K562 (cell line): ENCODE results near the gene COL23A1. TPM values are rescaled to one million over a fixed set of nuclear protein-coding genes. Genes with fewer than 3 reads are reported as not detected.

ENCODE experiments used
- ATAC-seq: fragments of 200-7000 bp; cut with Tn5 transposase; 3 replicates; pipeline ENCODE4 v1.9.1; 2020; ENCODE audit warnings: moderate library complexity
- BruUV-seq: library from RNA; stranded (reverse); fragments of 400-500 nt; replicated peaks from 2 replicates; lab custom pipeline; 2021; lab: Mats Ljungman, UMichigan
- CTCF ChIA-PET: fragments of 300-600 bp; formaldehyde crosslinking; extraction: SDS; loops from one replicate; lab custom pipeline; 2021; ENCODE audit warnings: low intra/inter-chr PET ratio; lab: Yijun Ruan, JAX
- POLR2A ChIA-PET: fragments of 300-600, 350-650 bp; sonication (Branson Sonifier 250); formaldehyde crosslinking; extraction: SDS; loops from one replicate; lab custom pipeline; 2021; ENCODE audit warnings: antibody characterized with exemption, inconsistent platforms; lab: Yijun Ruan, JAX
- DNase-seq, 4 experiments: peaks; one replicate each; pipeline versions ENCODE4 v3.0.0 to v3.0.0-alpha.2; 2011 to 2018; ENCODE audit warnings: low spot score in 3 of 4, mixed read lengths in 3 of 4; ENCODE audit errors: extremely low read depth in 1 of 4
- FAIRE-seq: peaks from 2 replicates; lab custom pipeline; 2011; peaks lifted over from hg19 to GRCh38; lab: Jason Lieb, UNC
- H2AFZ ChIP-seq: 2 replicates; pipeline ENCODE4 v1.6.0; 2011; ENCODE audit warnings: low read depth, low read length, control low read depth, inconsistent platforms
- H3K27ac ChIP-seq: fragments of 200-600 bp; 3 replicates; pipeline ENCODE4 v1.8.0; 2011; ENCODE audit warnings: low read depth, mild to moderate bottlenecking, control low read depth, inconsistent platforms, low read length, moderate library complexity, mixed read lengths; ENCODE audit errors: extremely low read depth
- H3K27me3 ChIP-seq, 2 experiments: fragments of 300-600 bp in 1 of 2; 2 replicates in 1 of 2; 3 replicates in 1 of 2; pipeline versions ENCODE4 v1.6.0 to v1.8.0; 2011; ENCODE audit warnings: inconsistent platforms in 2 of 2, low read length in 2 of 2, mild to moderate bottlenecking in 1 of 2, mixed read lengths in 1 of 2, moderate library complexity in 1 of 2; ENCODE audit not compliant: control insufficient read depth in 2 of 2, insufficient read depth in 2 of 2
- H3K36me3 ChIP-seq: fragments of 300-600 bp; 3 replicates; pipeline ENCODE4 v1.8.0; 2011; ENCODE audit warnings: mild to moderate bottlenecking, low read length, inconsistent platforms; ENCODE audit not compliant: control insufficient read depth, insufficient read depth
- H3K4me1 ChIP-seq, 2 experiments: fragments of 200-600 bp in 1 of 2; replicated peaks in 1 of 2; 2 replicates in 1 of 2; 3 replicates in 1 of 2; pipeline versions ENCODE4 v1.5.1 to v1.8.0; 2011; ENCODE audit warnings: inconsistent platforms in 2 of 2, low read length in 2 of 2, mild to moderate bottlenecking in 1 of 2, mixed read lengths in 1 of 2, moderate library complexity in 1 of 2; ENCODE audit not compliant: control insufficient read depth in 2 of 2, insufficient read depth in 2 of 2
- H3K4me2 ChIP-seq: 2 replicates; pipeline ENCODE4 v1.6.1; 2011; ENCODE audit warnings: low read length, control low read depth, inconsistent platforms, mixed read lengths; ENCODE audit not compliant: insufficient read depth
- H3K4me3 ChIP-seq: fragments of 200-600 bp; sonication (generic), shearing (Covaris generic); 2 replicates; pipeline ENCODE4 v1.5.1; 2016; ENCODE audit warnings: control low read depth, inconsistent platforms
- H3K79me2 ChIP-seq: fragments of 200-600 bp; 3 replicates; pipeline ENCODE4 v1.8.0; 2011; ENCODE audit warnings: low read length, inconsistent platforms; ENCODE audit not compliant: control insufficient read depth, insufficient read depth
- H3K9ac ChIP-seq, 2 experiments: 2 replicates each; pipeline versions ENCODE4 v1.6.0 to v1.6.1; 2011; ENCODE audit warnings: low read depth in 2 of 2, low read length in 2 of 2, control low read depth in 1 of 2, inconsistent platforms in 1 of 2, mild to moderate bottlenecking in 1 of 2, mixed read lengths in 1 of 2; ENCODE audit not compliant: insufficient read depth in 1 of 2
- H3K9me1 ChIP-seq: one replicate; pipeline ENCODE4 v1.6.0; 2011; ENCODE audit warnings: inconsistent platforms, mild to moderate bottlenecking, low read length, moderate library complexity; ENCODE audit not compliant: control insufficient read depth, insufficient read depth
- H3K9me3 ChIP-seq: replicated peaks from 2 replicates; pipeline ENCODE4 v1.5.1; 2011; ENCODE audit warnings: low read depth, low read length, inconsistent platforms; ENCODE audit not compliant: control insufficient read depth, insufficient read depth
- H4K20me1 ChIP-seq: replicated peaks from 2 replicates; pipeline ENCODE4 v1.6.1; 2011; ENCODE audit warnings: low read length, inconsistent platforms, mixed read lengths; ENCODE audit not compliant: control insufficient read depth, insufficient read depth
- ASH1L ChIP-seq: fragments of 450-650 bp; IDR thresholded peaks from 2 replicates; pipeline ENCODE4 v1.6.1; 2018; ENCODE audit warnings: borderline replicate concordance, mild to moderate bottlenecking, low read depth; ENCODE audit not compliant: partially characterized antibody
- BRD4 ChIP-seq: fragments of 200-600 bp; sonication (generic); IDR thresholded peaks from 2 replicates; pipeline ENCODE4 v1.6.1; 2017; ENCODE audit warnings: inconsistent platforms
- CTCFL ChIP-seq: IDR thresholded peaks from 2 replicates; pipeline ENCODE4 v1.6.1; 2011; ENCODE audit warnings: borderline replicate concordance, low read depth, mild to moderate bottlenecking, moderate library complexity, low read length; ENCODE audit not compliant: insufficient read depth, poor library complexity, severe bottlenecking
- FOXA1 ChIP-seq: fragments of 450-650 bp; IDR thresholded peaks from 2 replicates; pipeline ENCODE4 v1.6.1; 2016; ENCODE audit warnings: mild to moderate bottlenecking, borderline replicate concordance
- KLF1 ChIP-seq: fragments of 450-650 bp; IDR thresholded peaks from 2 replicates; pipeline ENCODE4 v1.6.1; 2016; ENCODE audit warnings: missing genetic modification characterization, missing compliant biosample characterization
- MYBL2 ChIP-seq, 2 experiments: fragments of 450-650 bp in 1 of 2; sonication (generic) in 1 of 2; formaldehyde crosslinking in 1 of 2; IDR thresholded peaks; 2 replicates each; pipeline versions ENCODE4 v1.6.1 to v1.8.1; 2017 to 2022; ENCODE audit warnings: borderline replicate concordance in 1 of 2, inconsistent platforms in 1 of 2, low read depth in 1 of 2, mild to moderate bottlenecking in 1 of 2, missing genetic modification reagents in 1 of 2, moderate library complexity in 1 of 2
- NBN ChIP-seq: fragments of 450-650 bp; IDR thresholded peaks from 2 replicates; pipeline ENCODE4 v1.6.1; 2016; ENCODE audit warnings: low read depth, mild to moderate bottlenecking
- PKNOX1 ChIP-seq: fragments of 450-650 bp; IDR thresholded peaks from 2 replicates; pipeline ENCODE4 v1.6.1; 2016
- SNRNP70 ChIP-seq: fragments of 200-400 bp; formaldehyde crosslinking; optimal IDR thresholded peaks from 2 replicates; pipeline ENCODE3; 2017; ENCODE audit warnings: low read depth, low read length
- ZNF133 ChIP-seq: fragments of 250-450 bp; sonication (Bioruptor Pico); IDR thresholded peaks from 2 replicates; pipeline ENCODE4 v1.4.0; 2020; ENCODE audit warnings: mild to moderate bottlenecking
- ZNF449 ChIP-seq: fragments of 250-450 bp; sonication (Bioruptor Pico); IDR thresholded peaks from 2 replicates; pipeline ENCODE4 v1.8.0; 2022; ENCODE audit warnings: moderate library complexity, mild to moderate bottlenecking, inconsistent platforms
- ZNF695 ChIP-seq: fragments of 450-650 bp; formaldehyde crosslinking; IDR thresholded peaks from 2 replicates; pipeline ENCODE4 v1.4.0; 2020; ENCODE audit warnings: mild to moderate bottlenecking, moderate library complexity
- ZNF740 ChIP-seq, 3 experiments: fragments of 200-800 bp in 1 of 3; sonication (Bioruptor generic) in 1 of 3; sonication (generic) in 1 of 3; formaldehyde crosslinking in 1 of 3; IDR thresholded peaks; 2 replicates each; pipeline versions ENCODE4 v1.6.1 to v1.8.0; 2016 to 2022; ENCODE audit warnings: mild to moderate bottlenecking in 2 of 3, missing compliant biosample characterization in 2 of 3, missing genetic modification characterization in 2 of 3, missing genetic modification reagents in 1 of 3
- WGBS: fragments of 100-300 bp; shearing (Covaris generic); methylation state at CpG from one replicate; pipeline ENCODE4 v1.1.6; 2016; ENCODE audit warnings: low coverage, mixed read lengths; ENCODE audit not compliant: insufficient coverage; ENCODE audit errors: missing lambda C conversion rate; 5-methylcytosine and 5-hydroxymethylcytosine counted together
- in situ Hi-C: fragments of 300-500 bp; cut with MboI; formaldehyde crosslinking; loops from 4 replicates; pipeline ENCODE4 v1.15.0; 2018; ENCODE audit warnings: inconsistent platforms, mixed read lengths
- intact Hi-C: fragments of 100-400 bp; cut with micrococcal nuclease; formaldehyde crosslinking; loops from 2 replicates; pipeline ENCODE4 v1.14.2; 2022
- polyA plus RNA-seq, 8 experiments: library from polyadenylated mRNA; depleted of rRNA in 4 of 8; stranded (reverse) in 5 of 8; unstranded in 3 of 8; fragments of >200 nt; fragmentation: Nextera tagmentation in 2 of 8; fragmentation: Illumina TruSeq in 1 of 8; extraction: Ambion mirVana in 2 of 8; extraction: Trizol in 1 of 8; gene quantifications; 2 replicates each; pipeline versions ENCODE4 v1.2.1 to v1.2.3, GENCODE V29; 2011 to 2014; ENCODE audit warnings: inconsistent platforms in 1 of 8, missing spikeins in 1 of 8
- total RNA-seq, 7 experiments: library from RNA; depleted of rRNA in 6 of 7; stranded (reverse); fragments of >200 nt in 6 of 7; fragmentation: Illumina TruSeq in 2 of 7; extraction: Trizol in 2 of 7; gene quantifications; 2 replicates each; pipeline versions ENCODE4 v1.2.1 to v1.2.3, GENCODE V29; 2011 to 2021; ENCODE audit warnings: low replicate concordance in 1 of 7

Gene COL23A1
- total and polyA plus RNA-seq, 9 of the 15 experiments (the other 6 are each of a cell fraction or from before 2014, with no cell fraction given), result 0.09 TPM; not detected in 8

GRCh38 chr5:178325679-178326373 is 264.4 kb downstream of the COL23A1 start:
- in situ Hi-C loops, result no loop called here
- CTCF ChIA-PET, result no interaction called here
- no peak for FAIRE-seq
- POLR2A ChIA-PET, result interaction anchor here (0.5 to 0.6 kb wide), 3 partner anchors 123 to 492 kb away, joined by 3 to 4 read pairs (median 3); no protein-coding TSS in a partner anchor
- H3K9me1 ChIP-seq, result peaks cover 3% of the 10 kb centered on the region
- WGBS, result 18% methylated on average over 20 of the region's 20 CpGs
- no peaks in the 10 kb centered on the region for H3K36me3 ChIP-seq
- ATAC-seq, result no peak
- H3K4me2 ChIP-seq, result no peak overlapping the region
- intact Hi-C loops, result no loop called here
- DNase-seq, result no peak
- H3K79me2 ChIP-seq, result no peaks in the 10 kb centered on the region
- H2AFZ ChIP-seq, result no peak overlapping the region
- no peak overlapping the region for H3K4me3 ChIP-seq
- no TSS peak for BruUV-seq
- 0 out of 2 replicates have a peak, but pooled peaks cover 3% of the 10 kb centered on the region for H4K20me1 ChIP-seq
- peaks cover 0 to 4% of the 10 kb centered on the region in 2 experiments; a peak in 2 of 5 replicates for H3K4me1 ChIP-seq
- H3K9ac ChIP-seq, result no peak overlapping the region
- no peaks in the 10 kb centered on the region for H3K9me3 ChIP-seq
- H3K27ac ChIP-seq, result no peak overlapping the region
- H3K27me3 ChIP-seq, result peaks cover 26 to 85% of the 10 kb centered on the region in 2 experiments
- no peak for TF ChIP-seq CTCFL
- TF ChIP-seq NBN, result no peak
- no peak for TF ChIP-seq FOXA1
- TF ChIP-seq KLF1 (tag), result no peak
- no peak for TF ChIP-seq ZNF133 (CRISPR knock-in tag)
- no peak for TF ChIP-seq BRD4
- no peak for TF ChIP-seq PKNOX1
- TF ChIP-seq SNRNP70, result no peak
- TF ChIP-seq ASH1L, result no peak
- TF ChIP-seq MYBL2 (IDR thresholded peaks at IDR 0.05; ENCODE audit: low read depth), result no peak
- TF ChIP-seq MYBL2 (CRISPR knock-in tag; IDR thresholded peaks at IDR 0.05; ENCODE audit: borderline replicate concordance), result no peak
- no peak for TF ChIP-seq ZNF449 (CRISPR knock-in tag)
- TF ChIP-seq ZNF740 (CRISPR knock-in tag; IDR thresholded peaks at IDR 0.05), result no peak
- no peak for TF ChIP-seq ZNF740 (tag; IDR thresholded peaks at IDR 0.05)
- no peak for TF ChIP-seq ZNF695 (CRISPR knock-in tag)
